Astrocyte of the cerebellum (primary cell): ENCODE measurements around the gene MAP3K20.

Experiments
- DNase-seq: peaks from one replicate; pipeline ENCODE4 v3.0.0-alpha.2; 2011; ENCODE audit warnings: low read depth
- H3K4me3 ChIP-seq: 2 replicates; pipeline ENCODE4 v1.5.1; 2011; ENCODE audit warnings: mild to moderate bottlenecking, low read depth, low read length, moderate library complexity
- CTCF ChIP-seq: IDR thresholded peaks from 2 replicates; pipeline ENCODE4 v1.5.1; 2012; ENCODE audit warnings: low read length, low read depth, moderate library complexity, mild to moderate bottlenecking; ENCODE audit errors: missing control alignments
- in situ Hi-C: cut with HindIII; loops from 2 replicates; pipeline ENCODE4 v1.10.0; 2017; ENCODE audit warnings: low sequenced_read_pairs

MAP3K20 gene

GRCh38 chr2:173187941-173188788 lies 112.5 kb downstream of the MAP3K20 start:
- no peak overlapping the region for H3K4me3 ChIP-seq
- no peak for DNase-seq
- TF ChIP-seq CTCF, result no peak
- in situ Hi-C loops, result no loop called here

DNA sequence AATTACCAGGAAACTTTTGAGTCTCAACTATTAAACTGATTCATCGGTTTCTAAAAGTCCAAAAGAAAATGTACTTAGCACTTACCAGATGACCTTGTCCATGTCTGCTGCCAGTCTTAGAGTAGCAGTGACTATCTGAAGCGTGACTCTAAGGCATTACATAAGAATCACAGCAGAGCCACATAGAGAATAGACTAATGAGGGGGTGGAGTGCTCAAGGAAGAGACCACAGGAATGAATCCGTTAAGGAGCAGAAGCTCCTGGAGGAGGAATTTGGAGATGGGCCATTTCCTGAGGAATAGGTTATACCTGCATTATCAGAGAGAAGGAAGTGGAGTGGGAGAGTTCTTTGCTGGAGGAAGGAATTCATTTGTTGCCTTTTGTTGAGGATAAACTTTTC lies 116.0 kb downstream of the MAP3K20 start:
- no peak overlapping the region for H3K4me3 ChIP-seq
- in situ Hi-C loops, result no loop called here
- TF ChIP-seq CTCF, result no peak
- DNase-seq, result no peak

GRCh38 chr2:173192071-173192470 lies 116.4 kb downstream of the MAP3K20 start:
- in situ Hi-C loops, result no loop called here
- no peak overlapping the region for H3K4me3 ChIP-seq
- no peak for DNase-seq
- no peak for TF ChIP-seq CTCF

- DNase-seq, result peak; percentile 46
- in situ Hi-C loops, result no loop called here
- no peak overlapping the region for H3K4me3 ChIP-seq
- no peak for TF ChIP-seq CTCF
Observed at GRCh38 chr2:173193925-173194324, 118.3 kb downstream of the MAP3K20 start.

GRCh38 chr2:173195100-173195499 lies 119.5 kb downstream of the MAP3K20 start:
- no peak overlapping the region for H3K4me3 ChIP-seq
- TF ChIP-seq CTCF, result no peak
- in situ Hi-C loops, result no loop called here
- no peak for DNase-seq

DNA sequence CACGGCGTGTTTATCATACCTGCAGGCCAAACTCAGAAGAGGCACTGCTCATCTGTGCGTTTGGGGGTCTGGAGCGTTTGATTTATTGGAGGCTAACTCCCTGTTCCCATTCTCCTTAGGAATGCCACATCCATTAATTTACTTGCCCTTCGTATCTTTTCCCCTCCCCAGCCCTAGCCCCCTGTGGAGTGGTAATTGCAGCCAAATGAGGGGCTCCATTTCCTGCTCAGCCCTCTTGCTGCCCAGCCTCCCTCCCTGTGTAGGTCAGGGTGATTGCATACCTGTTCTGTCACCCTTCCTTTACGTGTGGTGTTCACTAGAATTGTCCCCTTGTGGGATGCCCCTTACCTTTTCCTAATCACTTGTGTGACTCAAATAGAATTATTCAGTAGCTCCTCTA lies 120.4 kb downstream of the MAP3K20 start:
- no peak for TF ChIP-seq CTCF
- no peak for DNase-seq
- no peak overlapping the region for H3K4me3 ChIP-seq
- in situ Hi-C loops, result no loop called here
